Measurements from ENCODE around the gene SIVA1. TPM values are rescaled to one million over a fixed set of nuclear protein-coding genes. Genes with fewer than 3 reads are reported as not detected.

Gene SIVA1, protein sequence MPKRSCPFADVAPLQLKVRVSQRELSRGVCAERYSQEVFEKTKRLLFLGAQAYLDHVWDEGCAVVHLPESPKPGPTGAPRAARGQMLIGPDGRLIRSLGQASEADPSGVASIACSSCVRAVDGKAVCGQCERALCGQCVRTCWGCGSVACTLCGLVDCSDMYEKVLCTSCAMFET
- 145 to 215 TPM (median 170 TPM) in 5 replicates for total RNA-seq (2022; extraction: Qiagen RNA extraction; ENCODE audit: low read depth)

GRCh38 chr14:104752735-104753527 lies at the start of gene SIVA1:
TSS of gene SIVA1 (plus strand) at chr14:104753147. CDS start at chr14:104753202, 55 bp downstream.

DNA sequence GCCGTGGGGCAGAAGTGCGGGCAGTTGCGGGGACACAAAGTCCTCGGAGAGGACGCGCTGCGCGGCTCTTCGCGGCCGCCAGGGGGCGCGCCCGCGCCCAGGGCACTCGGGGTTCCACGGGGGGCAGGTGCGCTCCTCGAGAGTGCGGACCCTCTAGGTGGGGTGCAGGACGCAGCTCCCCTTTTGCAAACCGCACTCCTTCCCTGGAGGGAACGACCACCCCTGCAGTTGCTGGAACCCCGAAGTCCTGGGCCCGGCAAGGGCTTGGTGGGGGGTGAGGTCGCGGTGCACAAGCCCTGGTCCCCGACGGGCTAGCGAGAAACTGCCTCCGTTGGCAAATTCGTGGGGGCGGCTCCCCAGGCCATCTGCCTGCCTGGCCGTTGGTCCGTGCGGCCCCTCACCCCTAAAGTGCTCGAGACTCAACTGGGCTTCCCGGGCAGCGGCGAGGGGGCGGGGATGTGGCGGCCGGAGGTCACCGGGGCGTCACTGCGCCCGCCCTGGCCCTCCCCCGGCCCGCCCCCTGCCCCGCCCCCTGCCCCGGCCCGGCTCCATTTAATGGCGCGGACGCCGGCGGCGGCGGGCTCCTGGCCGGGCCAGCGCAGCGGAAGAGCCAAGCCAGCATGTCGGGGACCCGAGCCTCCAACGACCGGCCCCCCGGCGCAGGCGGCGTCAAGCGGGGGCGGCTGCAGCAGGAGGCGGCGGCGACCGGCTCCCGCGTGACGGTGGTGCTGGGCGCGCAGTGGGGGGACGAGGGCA lies 29.1 kb upstream of the SIVA1 start, which contains the start of gene ADSS1:
Gene ADSS1 (plus strand): TSS at position 579 of the 756 bp plus-strand sequence. CDS start 42 bp downstream, at position 621.

GRCh38 chr14:104794993-104795780 lies 42.2 kb downstream of the SIVA1 start, which contains the start of gene AKT1:
TSS of gene AKT1 (minus strand) at chr14:104795748. CDS start at chr14:104792643, 3,105 bp downstream.

DNA sequence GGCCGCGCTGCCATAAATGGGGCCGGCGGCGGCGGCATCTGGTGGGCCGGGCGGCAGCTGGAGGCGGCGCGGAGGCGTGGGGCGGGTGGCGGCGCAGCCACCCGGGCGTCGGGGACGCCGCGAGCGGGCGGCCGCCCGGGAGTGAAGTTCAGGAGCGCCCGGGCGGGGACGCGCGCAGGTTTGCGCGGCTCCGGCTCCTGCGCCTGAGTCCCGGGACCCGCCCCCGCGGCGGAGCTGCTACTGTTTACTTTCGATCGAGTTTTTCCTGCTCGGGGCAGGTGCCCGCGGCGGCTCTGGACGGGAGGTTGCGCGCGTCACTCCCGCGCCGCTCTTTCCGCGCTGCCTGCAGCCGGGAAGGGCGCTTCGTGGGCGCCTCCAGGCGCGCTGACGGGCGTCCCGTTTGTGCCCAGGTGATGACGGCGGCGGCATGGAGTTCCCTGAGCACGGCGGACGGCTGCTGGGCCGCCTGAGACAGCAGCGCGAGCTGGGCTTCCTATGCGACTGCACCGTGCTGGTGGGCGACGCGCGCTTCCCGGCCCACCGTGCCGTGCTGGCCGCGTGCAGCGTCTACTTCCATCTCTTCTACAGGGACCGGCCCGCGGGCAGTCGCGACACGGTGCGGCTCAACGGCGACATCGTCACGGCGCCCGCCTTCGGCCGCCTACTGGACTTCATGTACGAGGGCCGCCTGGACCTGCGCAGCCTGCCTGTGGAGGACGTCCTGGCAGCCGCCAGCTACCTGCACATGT lies 48.0 kb downstream of the SIVA1 start, which contains the start of gene ZBTB42:
Gene ZBTB42 (plus strand): TSS at position 331 of the 749 bp plus-strand sequence. CDS start 97 bp downstream, at position 428.

Other genes starting within 250 kb of the SIVA1 start
- not detected in 5 replicates for gene C14orf180, start 173.4 kb upstream of the SIVA1 start, total RNA-seq (2022; extraction: Qiagen RNA extraction; ENCODE audit: low read depth)
- 0.10 to 0.52 TPM (median 0.29 TPM) in 5 replicates for gene TMEM179, start 148.4 kb upstream of the SIVA1 start, total RNA-seq (2022; extraction: Qiagen RNA extraction; ENCODE audit: low read depth)
- 83.3 to 149 TPM (median 135 TPM) in 5 replicates for gene INF2, start 63.5 kb upstream of the SIVA1 start, total RNA-seq (2022; extraction: Qiagen RNA extraction; ENCODE audit: low read depth)
- 5.4 to 8.0 TPM (median 6.4 TPM) in 5 replicates for gene ADSS1, start 28.9 kb upstream of the SIVA1 start, total RNA-seq (2022; extraction: Qiagen RNA extraction; ENCODE audit: low read depth)
- 85.1 to 117 TPM (median 103 TPM) in 5 replicates for gene AKT1, start 42.6 kb downstream of the SIVA1 start, total RNA-seq (2022; extraction: Qiagen RNA extraction; ENCODE audit: low read depth)
- 2.5 to 3.7 TPM (median 3.0 TPM) in 5 replicates for gene ZBTB42, start 48.0 kb downstream of the SIVA1 start, total RNA-seq (2022; extraction: Qiagen RNA extraction; ENCODE audit: low read depth)
- 19.3 to 26.4 TPM (median 23.0 TPM) in 5 replicates for gene CEP170B, start 112.1 kb downstream of the SIVA1 start, total RNA-seq (2022; extraction: Qiagen RNA extraction; ENCODE audit: low read depth)
- 0.05 to 0.17 TPM (median 0.10 TPM) in 4 of 5 replicates, not detected in the other for gene PLD4, start 171.7 kb downstream of the SIVA1 start, total RNA-seq (2022; extraction: Qiagen RNA extraction; ENCODE audit: low read depth)
- gene AHNAK2, start 225.2 kb downstream of the SIVA1 start, total RNA-seq (2022; extraction: Qiagen RNA extraction; ENCODE audit: low read depth) = 202 to 234 TPM (median 210 TPM) in 5 replicates
- gene CLBA1, start 232.6 kb downstream of the SIVA1 start, total RNA-seq (2022; extraction: Qiagen RNA extraction; ENCODE audit: low read depth) = 15.9 to 17.7 TPM (median 16.7 TPM) in 5 replicates

Data from A549 treated with DMSO at 1 μM for 4 hours (cell line).